HepG2 (cell line): Measurements from ENCODE around the gene CAMTA2. TPM values are rescaled to one million over a fixed set of nuclear protein-coding genes. Genes with fewer than 3 reads are reported as not detected.
A peak's percentile ranks its signal among the peaks of the same experiment; 100 is the strongest.

Source experiments
- AFF4 ChIP-seq: sonication (generic); formaldehyde crosslinking; IDR thresholded peaks from 2 replicates; pipeline ENCODE4 v1.4.0; 2020; ENCODE audit warnings: missing genetic modification reagents
- ARID5B ChIP-seq: IDR thresholded peaks from 2 replicates; pipeline ENCODE4 v1.4.0; 2020; ENCODE audit warnings: mild to moderate bottlenecking, missing genetic modification reagents
- CREB1 ChIP-seq, 2 experiments: fragments of 450-650 bp in 1 of 2; IDR thresholded peaks; 2 replicates each; pipeline ENCODE4 v1.6.1; 2016 to 2017; ENCODE audit warnings: control low read depth in 1 of 2, mild to moderate bottlenecking in 1 of 2, missing compliant biosample characterization in 1 of 2, missing genetic modification characterization in 1 of 2
- CREB3 ChIP-seq: sonication (generic); formaldehyde crosslinking; IDR thresholded peaks from 2 replicates; pipeline ENCODE4 v1.5.0; 2020; ENCODE audit warnings: missing genetic modification reagents
- MBNL3 ChIP-seq: fragments of 250-450 bp; sonication (Bioruptor Pico); conservative IDR thresholded peaks from 2 replicates; pipeline ENCODE4 v1.8.0; 2022; ENCODE audit warnings: mild to moderate bottlenecking, inconsistent platforms
- MXD3 ChIP-seq: IDR thresholded peaks from 2 replicates; pipeline ENCODE4 v1.6.1; 2016; ENCODE audit warnings: mild to moderate bottlenecking, missing biosample characterization, missing genetic modification reagents
- NR1H2 ChIP-seq: sonication (generic); formaldehyde crosslinking; IDR thresholded peaks from 2 replicates; pipeline ENCODE4 v1.8.1; 2022; ENCODE audit warnings: low read depth, missing genetic modification reagents, borderline replicate concordance
- RAD51 ChIP-seq: fragments of 450-650 bp; IDR thresholded peaks from 2 replicates; pipeline ENCODE4 v1.6.1; 2016; ENCODE audit warnings: borderline replicate concordance
- TAF15 ChIP-seq: fragments of 200-400 bp; formaldehyde crosslinking; IDR thresholded peaks from one replicate; pipeline ENCODE4 v1.6.1; 2018; ENCODE audit warnings: mild to moderate bottlenecking, low read depth, low read length; ENCODE audit not compliant: poor library complexity, severe bottlenecking
- TEF ChIP-seq: sonication (generic); formaldehyde crosslinking; IDR thresholded peaks from 2 replicates; pipeline ENCODE4 v1.5.0; 2020; ENCODE audit warnings: missing genetic modification reagents
- TSC22D2 ChIP-seq: sonication (generic); formaldehyde crosslinking; IDR thresholded peaks from 2 replicates; pipeline ENCODE4 v1.5.1; 2020; ENCODE audit warnings: missing genetic modification reagents, mild to moderate bottlenecking, borderline replicate concordance
- ZFP62 ChIP-seq: sonication (generic); formaldehyde crosslinking; IDR thresholded peaks from 2 replicates; pipeline ENCODE4 v1.4.0; 2020; ENCODE audit warnings: missing genetic modification reagents
- ZNF343 ChIP-seq: sonication (generic); formaldehyde crosslinking; IDR thresholded peaks from 2 replicates; pipeline ENCODE4 v1.4.0; 2020; ENCODE audit warnings: mild to moderate bottlenecking, missing genetic modification reagents
- ZNF362 ChIP-seq: sonication (generic); formaldehyde crosslinking; IDR thresholded peaks from 2 replicates; pipeline ENCODE4 v1.4.0; 2020; ENCODE audit warnings: missing genetic modification reagents, mild to moderate bottlenecking, borderline replicate concordance
- ZNF784 ChIP-seq: sonication (generic); formaldehyde crosslinking; IDR thresholded peaks from 2 replicates; pipeline ENCODE4 v1.5.1; 2020; ENCODE audit warnings: missing genetic modification reagents, mild to moderate bottlenecking, borderline replicate concordance
- polyA plus RNA-seq, 8 experiments: library from polyadenylated mRNA; depleted of rRNA in 3 of 8; stranded (reverse) in 7 of 8; unstranded in 1 of 8; fragments of >200 nt; fragmentation: Illumina TruSeq in 4 of 8; extraction: Trizol in 4 of 8; gene quantifications; 2 replicates each; pipeline versions ENCODE4 v1.2.1 to v1.2.3, GENCODE V29; 2011 to 2016; ENCODE audit warnings: low read depth in 4 of 8, missing spikeins in 1 of 8, mixed read lengths in 1 of 8; ENCODE audit not compliant: insufficient read depth in 1 of 8
- total RNA-seq, 5 experiments: library from RNA; depleted of rRNA; stranded (reverse); fragments of >200 nt; fragmentation: Illumina TruSeq; extraction: Trizol; gene quantifications; 2 replicates each; pipeline ENCODE4 v1.2.3, GENCODE V29; 2016; ENCODE audit warnings: low read depth in 1 of 5

CAMTA2 gene
- total and polyA plus RNA-seq, 2 of the 13 experiments (the other 11 are each of a cell fraction or from before 2014, with no cell fraction given): 4.1 to 7.1 TPM

GRCh38 chr17:4939796-4940554, 47.5 kb downstream of the CAMTA2 start, which contains the start of the genes RNF167 and SLC25A11 (continued):
- TF ChIP-seq ARID5B (CRISPR knock-in tag) (no peak; the same call in 1 of the 2 replicates), ZNF784 (CRISPR knock-in tag) (no peak; the same call in 1 of the 2 replicates), ZNF362 (no peak), CREB1 (IDR thresholded peaks at IDR 0.05) (0 out of 2 replicates have a peak, but pooled peaks have one; percentile 5), CREB1 (CRISPR knock-in tag; IDR thresholded peaks at IDR 0.05) (peak; percentile 41; the same call in 1 of the 2 replicates), MXD3 (CRISPR knock-in tag) (no peak), CREB3 (CRISPR knock-in tag) (no peak), ZNF343 (CRISPR knock-in tag) (0 out of 2 replicates have a peak, but pooled peaks have one; percentile 13), MBNL3 (no peak), RAD51 (no peak), NR1H2 (CRISPR knock-in tag) (no peak), AFF4 (CRISPR knock-in tag) (no peak), TSC22D2 (CRISPR knock-in tag) (no peak), ZFP62 (CRISPR knock-in tag) (no peak), TAF15 (peak; percentile 53), TEF (CRISPR knock-in tag) (0 out of 2 replicates have a peak, but pooled peaks have one; percentile 73)
